ENCODE measurements around the gene C11orf21.
"Not testable (repeated sequence)": the region's sequence is repeated elsewhere in the genome, so short reads cannot be mapped to it uniquely, and the experiment has no call there.

The C11orf21 gene

DNA sequence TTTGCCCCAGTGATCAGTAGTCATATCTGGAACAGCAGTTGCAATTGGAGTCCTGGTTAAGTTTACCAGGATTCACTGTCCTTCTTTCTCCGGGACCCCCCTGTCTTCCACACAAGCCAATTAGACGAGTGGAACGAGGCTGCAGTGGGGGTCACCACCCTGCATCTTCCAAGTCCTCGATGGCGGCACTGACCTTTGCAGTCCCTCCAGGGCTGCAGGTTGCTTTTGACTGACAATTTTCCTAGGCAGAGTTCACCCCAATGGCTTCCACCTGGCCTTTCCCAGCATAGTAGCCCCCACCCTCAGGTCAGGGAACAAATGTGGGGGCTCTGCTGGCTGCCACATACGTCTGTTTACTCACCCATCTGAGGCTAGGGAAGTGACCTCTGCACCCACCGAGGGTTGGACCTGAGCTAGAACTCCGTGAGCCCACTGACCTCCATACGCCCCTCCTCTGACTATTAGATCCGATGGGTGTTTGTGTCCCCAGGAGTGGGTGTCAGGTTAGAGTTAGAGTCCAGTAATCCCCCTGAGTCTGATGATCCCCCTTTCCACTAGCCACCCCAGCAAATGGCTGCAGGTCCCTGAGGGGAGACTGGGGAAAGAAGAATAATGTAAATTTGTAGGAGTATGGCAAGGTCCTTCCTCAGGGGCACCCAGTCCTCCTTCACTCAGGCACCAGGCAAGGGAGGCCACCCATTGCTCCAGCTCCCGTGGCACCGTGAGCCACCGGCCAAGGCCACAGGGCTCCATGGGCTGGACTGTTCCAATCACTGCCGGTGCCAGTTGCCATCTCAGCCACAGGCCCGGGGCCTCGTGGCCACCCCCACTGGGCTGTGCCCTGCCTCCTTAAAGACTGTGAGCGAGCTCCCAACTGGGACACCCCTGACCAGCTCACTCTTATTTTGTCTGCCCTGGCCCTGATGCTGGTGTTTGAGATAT lies 5.5 kb downstream of the C11orf21 start:
- no peak for DNase-seq

DNA sequence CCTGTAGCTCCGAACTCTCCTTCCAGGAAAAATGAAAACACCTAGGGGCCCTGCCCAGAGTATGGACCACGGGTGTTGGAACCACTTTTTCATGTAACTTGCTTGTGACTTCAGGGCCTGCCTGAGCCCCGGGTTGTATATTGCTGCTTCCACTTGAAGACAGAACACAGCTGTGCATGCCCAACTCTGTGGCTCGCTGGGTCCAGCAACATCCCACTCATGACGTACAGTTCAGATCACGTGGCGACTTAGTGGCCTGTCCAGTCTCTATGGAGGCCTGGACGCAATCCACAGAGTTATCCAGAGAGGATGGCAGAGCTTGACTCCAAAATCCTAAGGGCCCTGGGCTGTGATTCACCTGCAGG lies 6.8 kb downstream of the C11orf21 start:
- DNase-seq: no peak

DNA sequence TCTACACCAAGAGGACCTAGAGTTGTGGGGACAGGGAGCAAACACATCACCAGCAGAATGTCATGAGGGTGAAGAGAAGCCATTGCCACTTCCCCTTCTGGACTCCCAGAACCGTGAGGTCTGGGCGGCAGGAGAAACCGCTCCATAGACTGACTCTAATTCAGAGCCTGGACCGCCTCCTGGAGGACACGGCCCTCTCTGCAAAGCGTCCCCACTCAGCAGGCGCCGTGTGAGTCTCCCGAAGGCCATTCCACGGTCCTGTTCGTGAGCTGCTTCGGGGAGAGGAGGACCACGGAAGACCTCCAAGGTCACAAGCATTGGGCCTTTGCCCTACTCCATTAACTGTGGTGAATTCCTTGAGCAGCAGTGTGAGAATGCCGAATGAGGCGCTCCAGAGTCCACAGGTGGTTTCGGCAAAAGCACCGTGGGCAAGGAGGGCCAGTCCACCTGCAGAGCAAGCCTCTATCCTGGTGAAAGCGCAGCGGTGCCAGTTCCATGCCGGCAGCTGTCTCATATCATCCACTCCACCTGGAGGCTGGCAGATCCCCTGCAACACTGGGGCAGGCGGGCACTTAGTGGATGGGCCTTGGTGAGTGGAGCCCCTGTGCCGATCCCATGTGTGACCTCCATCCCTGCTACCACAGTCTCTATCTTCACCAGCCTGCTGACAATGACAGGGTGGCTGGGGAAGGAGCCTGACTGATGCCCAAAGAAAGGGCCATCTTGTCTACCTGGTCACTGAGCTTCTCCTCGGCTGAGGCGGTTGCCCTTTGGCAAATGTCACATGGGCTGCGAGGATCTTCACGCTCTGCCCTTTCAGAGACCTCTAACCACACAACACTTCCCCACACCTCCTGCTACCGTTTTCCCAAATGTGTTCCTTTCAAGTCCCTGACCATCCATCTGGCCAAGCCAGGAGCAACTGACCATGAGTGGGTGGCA lies 7.5 kb downstream of the C11orf21 start:
- no peak for DNase-seq

DNA sequence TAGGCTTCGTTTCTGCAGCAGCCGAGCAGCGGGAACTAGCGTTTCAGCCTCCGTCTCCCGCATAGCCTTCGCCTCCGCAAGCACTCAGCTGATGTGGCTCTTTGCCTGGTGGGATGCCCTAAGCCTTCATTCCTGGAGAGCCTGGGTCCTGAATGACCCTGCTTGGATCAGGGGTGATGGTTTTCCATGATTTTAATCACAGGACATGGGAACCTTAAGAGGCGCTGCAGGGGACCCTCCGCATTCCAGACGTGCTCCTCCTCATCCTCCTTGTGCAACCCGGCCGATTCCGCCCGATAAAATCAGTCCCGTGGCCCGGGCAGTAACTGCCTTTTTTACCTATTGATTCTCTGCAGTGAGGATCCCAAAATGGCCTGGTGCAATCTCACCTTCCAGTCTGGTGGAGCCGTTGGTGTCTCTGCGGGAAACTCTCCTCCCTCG lies 8.2 kb downstream of the C11orf21 start:
- DNase-seq: no peak

DNA sequence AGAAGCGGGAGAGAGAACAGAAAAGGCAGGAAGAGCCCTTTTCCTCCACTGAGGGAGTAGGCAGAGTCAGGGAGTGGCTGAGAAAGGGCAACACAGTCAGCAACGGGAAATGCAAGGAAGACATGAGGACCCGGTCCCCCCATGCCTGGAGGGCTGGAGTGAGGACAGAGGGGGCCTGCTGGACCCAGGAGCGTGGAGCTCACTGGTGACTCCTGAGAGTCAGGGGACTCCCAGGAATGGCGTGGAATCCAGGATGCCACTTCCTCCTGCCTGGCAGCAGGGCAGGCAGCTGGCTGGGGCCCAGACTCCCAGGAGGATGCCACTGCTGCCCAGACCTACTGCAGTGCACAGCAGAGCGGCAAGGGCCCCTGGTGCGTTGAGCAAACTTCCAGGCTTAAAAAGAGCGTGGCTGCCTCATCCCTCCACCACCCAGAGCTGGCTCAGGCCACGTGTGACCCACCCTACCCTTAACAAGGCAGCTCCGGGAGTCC lies 11.3 kb downstream of the C11orf21 start:
- no peak for DNase-seq

DNA sequence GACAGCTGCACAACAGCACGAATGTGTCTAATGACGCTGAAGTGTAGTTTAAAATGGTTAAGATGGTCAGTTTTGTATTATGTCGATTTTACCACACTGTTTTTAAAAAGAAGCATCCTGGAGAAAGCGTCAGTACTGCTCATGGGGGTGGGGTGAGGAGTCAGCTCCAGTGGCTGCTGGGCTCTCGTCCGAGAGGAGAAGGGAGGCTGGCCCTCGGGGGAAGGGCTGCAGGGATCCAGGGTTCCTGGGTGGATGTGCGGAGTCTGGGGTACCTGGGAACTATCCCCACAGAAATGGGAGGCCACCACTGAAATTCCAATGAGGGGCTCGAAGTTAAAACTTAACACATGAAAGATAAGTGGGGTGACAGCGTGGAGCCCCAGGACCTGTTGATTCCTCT lies 11.9 kb downstream of the C11orf21 start:
- no peak for DNase-seq

DNA sequence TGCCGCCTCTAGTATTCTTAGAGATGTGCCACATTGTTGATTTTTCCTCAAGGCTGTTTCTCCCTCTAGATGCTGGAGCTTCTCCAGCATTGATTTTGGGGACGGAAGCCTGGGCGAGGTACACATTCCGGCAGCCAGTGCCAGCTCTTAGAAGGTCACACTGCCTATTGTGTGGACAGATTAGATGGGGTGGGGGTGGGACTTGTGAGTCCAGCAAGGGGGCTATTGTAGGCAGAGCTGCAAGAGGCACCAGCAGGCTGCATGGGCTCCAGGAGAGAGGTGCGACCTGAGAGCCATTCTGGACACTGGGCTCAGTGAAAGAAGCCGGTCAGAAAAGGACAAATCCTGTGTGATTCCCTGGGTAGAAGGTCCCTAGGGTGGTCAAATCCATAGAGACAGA lies 12.4 kb downstream of the C11orf21 start:
- no peak for DNase-seq

DNA sequence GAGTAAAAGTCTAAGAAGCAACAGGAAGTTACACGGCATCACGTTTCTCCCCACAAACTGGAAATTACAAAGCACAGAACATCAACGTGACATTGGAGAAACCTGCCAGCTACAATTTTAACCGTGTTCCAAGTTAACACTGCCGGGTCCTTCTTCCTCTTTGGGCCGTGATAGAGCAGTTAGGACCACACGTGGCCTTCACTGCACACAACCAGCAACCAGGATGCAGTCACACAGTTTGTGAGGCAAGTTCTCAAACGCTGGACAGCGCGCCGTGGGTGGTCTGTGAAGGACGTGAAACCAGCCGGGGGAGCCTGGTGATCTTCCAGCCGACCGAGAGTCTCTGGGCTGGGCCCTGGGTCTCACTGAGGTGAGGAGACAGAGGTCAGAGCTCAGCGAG lies 14.6 kb downstream of the C11orf21 start:
- no peak for DNase-seq

DNA sequence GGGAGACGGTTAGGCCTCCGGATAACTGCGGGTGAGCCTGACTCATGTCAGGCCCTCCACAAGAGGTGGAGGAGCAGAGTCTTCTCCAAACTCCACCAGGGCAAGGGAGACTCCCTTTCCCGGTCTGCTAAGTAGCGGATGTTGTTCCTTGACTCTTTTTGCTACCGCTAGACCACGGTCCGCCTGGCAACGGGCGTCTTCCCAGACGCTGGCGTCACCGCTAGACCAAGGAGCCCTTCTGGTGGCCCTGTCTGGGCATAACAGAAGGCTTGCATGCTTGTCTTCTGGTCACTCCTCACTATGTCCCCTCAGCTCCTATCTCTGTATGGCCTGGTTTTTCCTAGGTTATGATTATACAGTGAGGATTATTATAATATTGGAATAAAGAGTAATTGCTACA lies 15.4 kb downstream of the C11orf21 start:
- DNase-seq: not testable (repeated sequence)

DNA sequence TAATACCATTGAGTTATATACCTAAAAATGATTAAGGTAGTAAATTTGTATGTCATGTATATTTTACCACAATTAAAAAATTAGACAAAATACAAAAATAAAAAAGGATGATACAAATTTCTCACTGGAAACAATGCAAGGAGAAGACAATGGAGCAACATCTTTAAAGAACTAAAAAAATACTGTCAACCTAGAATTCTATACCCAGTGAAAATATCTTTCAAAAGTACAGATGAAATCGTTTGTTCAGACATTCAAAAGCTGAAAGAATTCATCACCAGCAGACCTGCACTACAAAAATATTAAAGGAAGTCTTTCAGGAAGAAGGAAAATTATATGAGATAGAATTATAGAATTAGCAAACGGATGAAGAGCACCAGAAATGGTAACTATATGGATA lies 21.5 kb downstream of the C11orf21 start:
- no peak for DNase-seq

DNA sequence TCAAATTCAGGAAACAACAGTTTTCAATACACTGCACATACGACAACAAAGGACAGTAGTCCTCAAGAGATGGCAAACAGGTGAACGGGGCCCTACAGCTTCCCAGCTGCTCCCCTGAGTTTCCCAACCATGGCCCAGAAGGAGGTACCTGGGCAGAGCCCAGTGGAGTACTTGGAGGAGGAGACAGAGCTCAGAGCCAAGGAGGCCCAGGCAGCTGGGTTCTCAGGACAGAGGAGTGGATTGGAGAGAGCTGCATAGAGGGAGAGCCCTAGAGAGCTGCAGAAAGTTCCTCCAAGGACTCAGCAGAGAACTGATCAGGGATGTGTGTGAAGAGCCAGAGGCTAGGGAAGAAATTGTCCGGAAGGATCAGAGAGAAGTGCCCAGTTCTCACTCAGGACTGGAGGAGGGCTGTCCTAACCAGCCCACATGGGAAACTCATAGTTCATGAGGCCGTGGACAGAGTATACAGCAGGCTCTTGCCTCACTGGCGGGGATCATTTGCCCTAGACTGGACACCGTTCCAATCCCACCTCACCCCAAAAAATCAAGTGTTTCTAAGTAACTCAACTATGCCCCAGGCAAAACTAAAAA lies 23.7 kb downstream of the C11orf21 start:
- DNase-seq: no peak

DNA sequence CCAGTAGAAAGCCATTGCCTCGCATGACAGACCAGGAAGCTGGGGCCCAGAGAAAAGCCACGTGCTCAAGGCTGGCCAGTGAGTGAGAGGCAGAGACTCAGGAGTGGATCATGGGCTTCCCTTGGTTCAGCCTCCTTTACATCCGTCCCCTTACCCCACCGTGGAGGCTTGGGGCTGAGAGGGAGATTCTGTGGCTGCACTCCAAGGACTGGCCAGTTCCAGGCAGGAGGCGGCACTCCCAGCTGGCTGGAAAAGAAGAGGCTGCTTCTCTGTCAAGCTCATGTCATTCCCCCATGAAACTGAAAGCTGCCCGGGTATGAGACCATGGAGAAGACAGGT lies 24.7 kb downstream of the C11orf21 start:
- no peak for DNase-seq

DNA sequence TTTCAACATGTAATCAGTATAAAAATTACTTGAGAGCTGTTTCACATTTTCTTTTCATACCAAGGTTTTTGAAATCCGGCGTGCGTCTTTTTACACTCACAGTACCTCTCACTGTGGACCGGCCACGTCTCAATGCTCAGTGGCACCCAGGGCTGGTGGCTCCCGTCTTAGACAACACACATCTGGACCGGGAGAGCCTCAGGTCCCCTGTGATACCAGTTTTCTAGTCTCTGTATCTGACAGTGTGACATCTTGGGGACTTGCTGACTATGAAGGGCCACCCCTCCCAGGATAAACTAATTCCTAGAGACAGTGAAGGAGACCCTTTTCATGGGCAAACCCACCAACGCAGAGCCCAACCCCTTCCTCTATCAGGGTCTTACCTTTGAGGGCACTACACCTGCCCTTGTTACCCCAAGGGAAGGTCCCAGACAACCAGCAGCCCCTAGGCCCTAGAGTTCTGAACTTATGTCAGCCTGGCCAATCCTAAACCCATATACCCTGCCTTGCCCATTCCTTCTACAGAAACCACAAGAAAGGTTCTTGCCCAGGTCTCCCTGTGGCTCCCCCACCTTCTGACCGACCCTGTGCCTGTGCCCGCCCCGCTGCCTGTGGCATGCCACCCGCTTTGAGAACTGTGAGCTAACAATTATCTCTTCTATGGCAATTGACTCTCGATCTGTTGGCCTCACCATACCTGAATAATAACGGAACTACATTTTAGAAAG lies 25.3 kb downstream of the C11orf21 start:
- DNase-seq: no peak

DNA sequence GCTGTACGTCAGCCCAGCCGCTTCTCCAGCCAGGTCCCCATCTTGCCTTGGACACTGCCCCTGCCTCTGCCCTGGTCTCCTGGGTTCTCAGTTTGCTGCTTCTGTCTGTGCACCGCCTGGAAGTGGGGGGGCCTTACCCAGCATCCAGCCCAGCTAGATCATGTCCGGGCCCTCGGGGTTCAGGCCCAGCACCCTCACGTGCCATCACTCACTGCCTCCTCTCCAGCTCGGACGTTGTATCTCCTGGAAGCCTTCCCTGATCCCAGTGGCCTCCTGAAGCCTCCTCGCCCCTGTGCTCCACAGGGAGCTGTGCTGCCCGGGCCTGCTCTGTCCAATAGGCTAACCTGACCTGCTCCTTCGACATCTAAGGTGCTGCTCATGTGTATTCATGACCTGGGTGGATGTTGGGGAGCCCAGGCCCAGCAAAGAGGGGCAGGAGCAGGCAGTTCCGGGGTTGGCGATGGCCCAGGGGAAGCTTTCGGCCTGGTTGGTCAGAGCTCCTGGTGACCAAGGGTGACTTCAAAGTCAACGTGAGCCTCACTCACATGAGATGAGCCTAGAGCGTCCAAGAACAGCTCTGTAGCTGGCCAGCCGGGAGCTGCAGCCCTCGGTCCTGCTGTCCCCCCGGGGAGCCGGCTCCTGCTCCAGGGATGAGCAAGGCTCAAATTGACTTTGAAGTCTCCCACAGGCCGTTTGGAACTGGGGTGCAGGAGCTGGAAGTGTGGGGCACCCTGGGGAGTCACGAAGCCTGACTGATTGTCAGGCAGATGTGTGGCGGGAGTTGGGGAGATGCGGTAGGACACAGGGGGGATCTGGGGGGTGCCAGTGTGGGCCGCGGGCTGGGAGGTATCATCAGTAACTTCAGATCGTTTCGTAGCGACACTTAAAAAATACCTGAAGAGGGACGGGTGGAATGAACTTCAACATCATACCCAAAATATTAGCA lies 26.1 kb downstream of the C11orf21 start:
- DNase-seq: no peak

DNA sequence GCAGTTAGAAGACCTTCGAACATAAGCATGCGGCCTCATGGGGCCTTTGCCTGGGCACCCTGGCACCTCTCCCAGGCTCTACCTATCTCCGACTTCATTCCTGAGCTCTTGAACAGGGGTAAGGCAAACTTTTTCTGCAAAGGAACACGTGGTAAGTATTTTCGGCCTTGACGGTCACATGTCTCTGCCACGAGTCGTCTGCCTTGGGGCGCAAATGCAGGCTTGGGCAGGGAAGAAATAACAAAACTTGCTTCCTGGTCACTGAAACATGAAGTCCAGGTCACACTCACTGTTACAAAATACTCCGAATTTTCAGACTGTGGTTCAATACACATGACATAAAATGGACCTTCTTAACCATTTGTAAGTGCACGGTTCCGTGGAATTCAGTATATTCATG lies 27.9 kb downstream of the C11orf21 start:
- no peak for DNase-seq

DNA sequence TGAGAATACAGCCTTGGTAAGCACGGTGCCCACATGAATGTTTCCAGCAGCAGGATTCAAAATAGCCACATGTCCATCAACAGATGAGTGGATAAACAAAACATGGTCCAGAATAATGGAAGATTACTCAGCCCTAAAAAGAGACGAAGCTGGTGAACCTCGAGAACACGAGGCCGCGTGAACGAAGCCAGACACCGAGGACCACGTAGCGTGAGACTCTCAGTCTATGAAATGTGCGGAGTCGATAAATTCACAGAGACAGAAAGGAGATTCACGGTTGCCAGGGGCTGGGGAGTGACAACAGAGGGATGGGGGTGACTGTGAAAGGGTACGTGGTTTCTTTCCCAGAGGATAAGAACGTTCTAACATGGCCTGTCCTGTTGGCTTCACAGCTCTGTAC lies 28.4 kb downstream of the C11orf21 start:
- DNase-seq: no peak

DNA sequence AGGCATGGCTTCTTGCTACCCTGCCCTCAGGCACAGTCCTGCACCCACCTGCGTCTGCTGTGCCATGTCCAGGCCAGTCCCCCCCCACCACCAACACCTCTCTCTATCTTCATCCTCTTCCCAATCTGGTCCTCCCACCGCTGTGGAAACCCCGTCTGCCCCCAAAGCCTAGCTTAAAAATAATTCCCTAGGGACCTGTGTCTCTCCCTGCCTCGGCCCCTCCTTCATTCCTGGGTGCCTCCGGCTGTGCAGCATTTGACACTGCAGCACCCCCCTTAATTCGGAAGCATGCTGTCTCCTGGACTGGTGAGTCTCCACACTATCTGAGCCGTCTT lies 28.8 kb downstream of the C11orf21 start:
- DNase-seq: no peak

DNA sequence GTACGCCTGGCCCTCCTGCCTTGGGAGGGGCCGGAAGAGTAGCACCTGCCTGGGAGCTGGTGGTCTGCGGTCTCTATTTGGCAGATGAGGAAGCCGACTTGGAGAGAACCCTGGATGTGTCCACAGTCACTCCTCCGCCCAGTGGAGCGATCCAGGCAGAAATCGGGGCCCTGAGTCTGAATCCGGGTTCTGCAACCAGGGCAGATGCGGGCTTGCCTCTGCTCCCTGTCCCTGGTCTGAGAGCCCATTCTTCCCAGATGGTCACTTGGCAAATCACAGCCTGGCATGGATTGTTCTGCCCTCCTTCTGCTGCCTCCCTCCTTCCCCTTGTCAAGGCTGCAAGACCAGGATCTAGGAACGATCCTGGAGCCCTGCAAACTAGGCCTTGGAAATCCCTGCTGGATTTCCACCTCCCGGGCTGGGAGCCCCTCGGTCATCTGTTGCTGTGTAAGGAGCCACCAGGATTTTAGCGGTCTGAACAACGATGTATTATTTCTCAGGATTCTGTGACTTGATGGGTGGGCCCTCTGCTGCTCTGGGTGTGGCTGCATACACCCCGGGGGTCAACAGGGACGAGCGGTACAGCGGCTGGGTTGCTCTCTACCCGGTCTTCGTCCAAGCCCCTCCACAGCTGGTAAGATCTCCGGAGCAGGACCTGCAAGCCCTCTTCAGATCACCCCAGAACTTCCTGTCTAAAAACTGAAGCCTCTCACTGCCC lies 29.3 kb downstream of the C11orf21 start:
- no peak for DNase-seq

DNA sequence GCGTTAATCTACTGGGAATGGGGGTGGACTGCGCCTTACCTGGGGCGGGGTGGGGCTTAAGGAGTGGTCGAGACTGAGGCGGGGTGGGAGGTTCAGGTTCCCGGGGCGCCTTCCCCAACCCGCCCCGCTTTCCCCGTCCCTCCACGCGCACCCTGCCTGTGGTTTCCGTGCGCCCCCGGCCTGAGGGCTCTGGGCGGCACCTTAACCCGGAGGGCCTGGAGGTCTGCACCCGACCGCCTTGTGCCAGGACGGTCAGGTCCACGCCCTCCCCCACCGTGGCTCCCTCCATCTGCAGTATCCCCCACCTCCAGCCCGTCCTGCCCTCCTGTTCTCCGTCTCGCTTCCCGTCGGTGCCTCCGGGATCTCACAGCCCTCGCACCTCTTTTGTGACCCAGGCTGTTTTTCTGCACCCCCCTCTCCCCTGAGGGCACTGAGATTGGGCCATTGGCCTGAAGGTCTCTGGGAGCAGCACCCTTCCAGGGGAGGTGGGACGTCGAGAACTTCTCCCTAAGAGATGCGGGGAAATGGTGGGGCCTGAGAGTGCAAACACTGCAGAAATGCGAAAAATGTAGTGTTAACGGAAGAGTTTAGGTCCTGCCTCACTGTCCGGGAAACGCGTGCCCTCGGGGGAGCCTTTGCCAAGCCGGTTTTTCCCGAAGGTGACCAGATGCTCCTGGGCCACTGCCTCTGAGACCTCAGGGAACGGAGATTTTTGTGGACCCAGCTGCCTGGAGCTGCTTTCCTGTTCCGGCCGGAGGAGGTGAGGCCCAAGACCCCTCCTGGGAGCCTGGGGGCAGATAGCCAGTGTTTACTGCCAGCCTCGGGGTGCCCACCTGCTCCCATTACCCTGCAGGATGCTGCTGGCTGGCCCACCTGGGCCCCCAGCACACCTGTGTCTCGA lies 30.1 kb downstream of the C11orf21 start:
- DNase-seq: no peak

DNA sequence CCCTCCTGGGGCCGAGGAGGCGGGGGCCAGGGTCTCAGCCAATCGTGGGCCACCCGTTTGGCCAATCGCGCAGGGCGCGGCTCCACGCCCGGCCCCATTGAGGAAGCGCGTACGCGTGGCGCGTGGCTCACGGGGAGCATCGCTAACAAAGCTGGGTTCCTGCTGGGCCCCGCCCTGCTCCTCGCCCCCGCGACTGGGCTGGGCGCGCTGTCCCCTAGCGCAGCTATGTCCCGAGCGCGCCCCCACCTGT lies 30.7 kb downstream of the C11orf21 start:
- peak; percentile 56 for DNase-seq
